Liver (tissue), 9 donors: ENCODE measurements around the gene EARS2. TPM values are rescaled to one million over a fixed set of nuclear protein-coding genes. Genes with fewer than 3 reads are reported as not detected.

Source experiments
- DNase-seq: peaks from one replicate; pipeline ENCODE4 v3.0.0-alpha.2; 2017; ENCODE audit warnings: low spot score
- H3K27ac ChIP-seq, 2 donors: one replicate each; pipeline ENCODE4 v1.7.0; 2013; ENCODE audit warnings: inconsistent platforms in 2 of 2, low read length in 2 of 2, control low read depth in 1 of 2, low read depth in 1 of 2, mild to moderate bottlenecking in 1 of 2
- H3K27me3 ChIP-seq, 4 donors: one replicate each; pipeline versions ENCODE4 v1.6.1 to v1.7.0; 2013; ENCODE audit warnings: low read length in 3 of 4, inconsistent platforms in 1 of 4, mild to moderate bottlenecking in 1 of 4, moderate library complexity in 1 of 4; ENCODE audit not compliant: control insufficient read depth in 4 of 4, insufficient read depth in 4 of 4
- H3K36me3 ChIP-seq, 4 donors: one replicate each; pipeline versions ENCODE4 v1.6.1 to v1.7.0; 2013; ENCODE audit warnings: low read length in 3 of 4, mild to moderate bottlenecking in 3 of 4, low read depth in 1 of 4, moderate library complexity in 1 of 4; ENCODE audit not compliant: control insufficient read depth in 4 of 4, insufficient read depth in 3 of 4
- H3K4me1 ChIP-seq, 4 donors: one replicate each; pipeline versions ENCODE4 v1.6.1 to v1.7.0; 2013; ENCODE audit warnings: low read length in 3 of 4, mild to moderate bottlenecking in 3 of 4, moderate library complexity in 1 of 4; ENCODE audit not compliant: control insufficient read depth in 4 of 4, insufficient read depth in 4 of 4
- H3K4me3 ChIP-seq, 3 donors: one replicate each; pipeline versions ENCODE4 v1.6.1 to v1.7.0; 2013; ENCODE audit warnings: low read length in 3 of 3, control low read depth in 1 of 3, low read depth in 1 of 3, mild to moderate bottlenecking in 1 of 3
- H3K9ac ChIP-seq, 2 donors: one replicate each; pipeline ENCODE4 v1.7.0; 2013; ENCODE audit warnings: low read length in 2 of 2, mild to moderate bottlenecking in 2 of 2, moderate library complexity in 2 of 2, control low read depth in 1 of 2, low read depth in 1 of 2
- H3K9me3 ChIP-seq, 4 donors: one replicate each; pipeline versions ENCODE4 v1.6.1 to v1.7.0; 2013; ENCODE audit warnings: low read length in 3 of 4; ENCODE audit not compliant: control insufficient read depth in 4 of 4
- ATF3 ChIP-seq: IDR thresholded peaks from 2 replicates; pipeline ENCODE4 v1.6.1; 2016; ENCODE audit warnings: antibody characterized with exemption
- FOXA1 ChIP-seq: IDR thresholded peaks from 2 replicates; pipeline ENCODE4 v1.6.1; 2016; ENCODE audit warnings: antibody characterized with exemption
- GABPA ChIP-seq, 2 donors: IDR thresholded peaks in 1 of 2; conservative IDR thresholded peaks in 1 of 2; 2 replicates each; pipeline ENCODE4 v1.6.1; 2016; ENCODE audit warnings: antibody characterized with exemption in 2 of 2, mild to moderate bottlenecking in 1 of 2, moderate library complexity in 1 of 2
- HNF4A ChIP-seq, 2 donors: conservative IDR thresholded peaks; 2 replicates each; pipeline ENCODE4 v1.6.1; 2016; ENCODE audit warnings: antibody characterized with exemption in 2 of 2, mild to moderate bottlenecking in 2 of 2
- HNF4G ChIP-seq: IDR thresholded peaks from 2 replicates; pipeline ENCODE4 v1.6.1; 2016; ENCODE audit warnings: antibody characterized with exemption
- JUND ChIP-seq, 2 donors: IDR thresholded peaks; 2 replicates each; pipeline ENCODE4 v1.6.1; 2016; ENCODE audit warnings: antibody characterized with exemption in 2 of 2
- MAX ChIP-seq: IDR thresholded peaks from 2 replicates; pipeline ENCODE4 v1.6.1; 2016; ENCODE audit warnings: antibody characterized with exemption
- NR2F2 ChIP-seq: IDR thresholded peaks from 2 replicates; pipeline ENCODE4 v1.6.1; 2016; ENCODE audit warnings: antibody characterized with exemption
- REST ChIP-seq: IDR thresholded peaks from 2 replicates; pipeline ENCODE4 v1.6.1; 2016; ENCODE audit warnings: antibody characterized with exemption, mild to moderate bottlenecking
- SP1 ChIP-seq: IDR thresholded peaks from 2 replicates; pipeline ENCODE4 v1.6.1; 2018; ENCODE audit warnings: antibody characterized with exemption, mild to moderate bottlenecking
- TAF1 ChIP-seq: conservative IDR thresholded peaks from 2 replicates; pipeline ENCODE4 v1.6.1; 2016; ENCODE audit warnings: antibody characterized with exemption, mild to moderate bottlenecking
- YY1 ChIP-seq: IDR thresholded peaks from 2 replicates; pipeline ENCODE4 v1.6.1; 2016; ENCODE audit warnings: antibody characterized with exemption, mild to moderate bottlenecking
- ZBTB33 ChIP-seq: IDR thresholded peaks from 2 replicates; pipeline ENCODE4 v1.6.1; 2016; ENCODE audit warnings: antibody characterized with exemption
- WGBS: extraction: QIAGEN DNeasy Blood & Tissue Kit; methylation state at CpG from one replicate; pipeline ENCODE4 v1.1.7; 2013; 5-methylcytosine and 5-hydroxymethylcytosine counted together
- polyA plus RNA-seq, 2 donors: library from polyadenylated mRNA; stranded (reverse) in 1 of 2; unstranded in 1 of 2; fragments of 200-250 nt in 1 of 2; fragments of >200 nt in 1 of 2; fragmentation: Nextera tagmentation in 1 of 2; extraction: Ambion mirVana in 1 of 2; gene quantifications; one replicate each; pipeline versions ENCODE4 v1.2.1 to v1.2.3, GENCODE V29; 2013 to 2015
- total RNA-seq, 2 donors: library from RNA; depleted of rRNA; stranded (reverse); fragments of >200 nt; gene quantifications; one replicate each; pipeline ENCODE4 v1.2.3, GENCODE V29; 2014
- donor health status: healthy.
- donor health status: healthy.
- donor health status: healthy.
- donor health status: healthy.
- donor health status: healthy.

Gene EARS2
- total and polyA plus RNA-seq, 4 donors, result 11.6 to 31.0 (median 19.6) TPM

GRCh38 chr16:23530062-23530461, 27.1 kb downstream of the EARS2 start:
- Histone ChIP-seq H3K9ac (no peak overlapping the region), H3K4me1 (no peaks in the 10 kb centered on the region), H3K4me3 (no peak overlapping the region), H3K9me3 (no peaks in the 10 kb centered on the region), H3K27me3 (no peaks in the 10 kb centered on the region), H3K27ac (no peak overlapping the region), H3K36me3 (peaks cover 8 to 66% (median 36%) of the 10 kb centered on the region in 4 donors)
- 97% methylated on average over 5 of the region's 5 CpGs for WGBS
- no peak for DNase-seq
- TF ChIP-seq JUND (IDR thresholded peaks at IDR 0.05) (no peak), MAX (no peak), GABPA (IDR thresholded peaks at IDR 0.05 in 1 of 2, conservative IDR thresholded peaks at IDR 0.05 in 1 of 2) (no peak), ZBTB33 (no peak), SP1 (no peak), REST (no peak), YY1 (no peak)

- peaks cover 6 to 62% (median 33%) of the 10 kb centered on the region in 4 donors for H3K36me3 ChIP-seq
- DNase-seq, result no peak
- 94% methylated on average over 10 of the region's 10 CpGs for WGBS
- H3K27ac ChIP-seq, result no peak overlapping the region
- TF ChIP-seq YY1, result no peak
- TF ChIP-seq TAF1, result no peak
- TF ChIP-seq FOXA1, result no peak
- no peak for TF ChIP-seq HNF4A (conservative IDR thresholded peaks at IDR 0.05)
- H3K27me3 ChIP-seq, result no peaks in the 10 kb centered on the region
- H3K9me3 ChIP-seq, result no peaks in the 10 kb centered on the region
- H3K4me3 ChIP-seq, result no peak overlapping the region
- H3K4me1 ChIP-seq, result no peaks in the 10 kb centered on the region
- no peak overlapping the region for H3K9ac ChIP-seq
These were observed 28.4 kb downstream of the EARS2 start for GRCh38 chr16:23528644-23529310.

GRCh38 chr16:23527961-23528643, 29.0 kb downstream of the EARS2 start:
- no peaks in the 10 kb centered on the region for H3K9me3 ChIP-seq
- no peak overlapping the region for H3K4me3 ChIP-seq
- H3K27me3 ChIP-seq, result no peaks in the 10 kb centered on the region
- DNase-seq, result no peak
- peaks cover 6 to 63% (median 39%) of the 10 kb centered on the region in 4 donors for H3K36me3 ChIP-seq
- TF ChIP-seq NR2F2, result no peak
- no peak for TF ChIP-seq HNF4G
- no peak for TF ChIP-seq FOXA1
- no peak for TF ChIP-seq HNF4A (conservative IDR thresholded peaks at IDR 0.05)
- TF ChIP-seq ATF3, result no peak
- no peak for TF ChIP-seq JUND (IDR thresholded peaks at IDR 0.05)
- H3K4me1 ChIP-seq, result no peaks in the 10 kb centered on the region
- WGBS, result 89% methylated on average over 11 of the region's 11 CpGs
- no peak overlapping the region for H3K9ac ChIP-seq
- H3K27ac ChIP-seq, result no peak overlapping the region
